ENCODE measurements around the gene EDNRB. TPM values are rescaled to one million over a fixed set of nuclear protein-coding genes. Genes with fewer than 3 reads are reported as not detected.

The EDNRB gene
- total RNA-seq, 1 donor from 2014 or later: 26.5 TPM

DNA sequence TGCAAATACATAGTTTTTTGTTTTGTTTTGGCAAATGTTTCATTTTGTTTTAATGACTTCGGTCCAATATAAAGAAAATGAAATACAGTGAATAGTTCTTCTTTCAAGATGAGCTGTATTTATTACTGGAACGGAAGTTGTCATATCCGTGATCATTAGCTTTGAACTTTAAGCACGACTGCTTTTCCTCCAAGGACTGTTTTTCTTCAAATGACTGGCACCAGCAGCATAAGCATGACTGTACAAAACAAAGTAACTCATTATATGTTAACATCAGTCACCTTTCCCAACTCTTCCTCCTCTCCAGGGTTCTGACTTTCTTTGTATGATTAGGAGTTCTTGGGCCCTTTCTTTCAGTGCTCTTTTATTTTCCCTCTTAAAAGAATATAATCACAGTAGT lies 20.5 kb downstream of the EDNRB start:
- no peak for FAIRE-seq

DNA sequence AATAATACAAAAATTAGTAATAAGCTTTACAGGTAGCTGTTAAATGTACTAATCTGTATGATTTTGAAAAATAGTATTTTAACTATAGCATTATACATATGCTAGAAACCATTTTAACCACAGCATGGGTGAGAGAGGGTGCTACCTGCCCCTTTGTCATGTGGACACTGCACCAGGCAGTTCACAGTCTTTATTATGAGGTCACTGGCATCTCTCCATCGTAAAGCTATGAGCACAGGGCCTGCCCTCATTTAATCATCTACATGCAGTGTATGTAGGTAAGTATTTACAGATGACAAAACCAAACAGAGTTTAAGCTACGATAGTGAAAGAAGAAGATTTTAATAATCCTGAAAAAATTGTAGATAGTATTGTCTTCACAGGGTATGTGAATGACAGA lies 21.7 kb downstream of the EDNRB start:
- FAIRE-seq: no peak
- DNase-seq (ENCODE audit: low spot score in 2 of 2): no peak

More for the DNA sequence above, 20.5 kb downstream of the EDNRB start:
- no peak for DNase-seq (ENCODE audit: low spot score in 2 of 2)

DNA sequence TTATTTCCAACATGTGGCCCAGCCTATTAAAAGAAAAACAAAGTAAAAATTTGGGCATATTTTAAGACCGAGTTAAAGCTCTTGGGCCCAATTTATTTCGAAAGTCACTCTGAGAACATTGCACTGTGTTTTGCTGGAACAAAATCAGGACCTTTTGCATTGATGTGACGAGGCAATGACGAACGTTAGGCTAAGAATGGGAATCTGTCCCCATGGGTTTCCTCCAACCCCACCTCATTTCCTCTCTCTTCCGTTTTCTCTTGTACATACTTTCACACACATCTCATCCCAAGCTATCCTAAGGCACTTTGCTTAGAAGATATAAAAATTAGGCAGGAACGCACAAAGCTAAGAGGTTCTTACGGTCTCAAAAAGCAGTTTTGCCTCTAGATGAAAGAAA lies 22.1 kb downstream of the EDNRB start:
- DNase-seq (ENCODE audit: low spot score in 2 of 2) (no peak), FAIRE-seq (no peak)

DNA sequence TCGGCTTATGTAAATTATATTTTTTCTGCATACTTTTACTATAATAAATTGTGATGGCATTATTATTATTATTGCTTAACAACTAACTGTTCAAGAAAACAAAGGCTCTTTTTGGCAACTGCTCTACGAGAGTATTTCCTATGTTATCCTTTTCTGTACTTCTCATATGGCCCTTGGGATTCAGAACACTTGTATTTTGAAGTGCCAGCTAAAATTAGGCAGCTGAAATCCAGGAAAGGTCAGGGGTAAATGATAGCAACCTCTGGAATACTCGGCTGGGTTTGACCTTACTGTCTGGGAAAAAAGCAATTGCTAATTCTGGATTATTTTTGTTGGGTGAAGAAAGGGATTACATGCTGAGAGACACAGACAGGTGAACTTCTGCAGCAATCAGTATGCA lies 23.9 kb downstream of the EDNRB start:
- FAIRE-seq (no peak), DNase-seq (ENCODE audit: low spot score in 2 of 2) (no peak)

DNA sequence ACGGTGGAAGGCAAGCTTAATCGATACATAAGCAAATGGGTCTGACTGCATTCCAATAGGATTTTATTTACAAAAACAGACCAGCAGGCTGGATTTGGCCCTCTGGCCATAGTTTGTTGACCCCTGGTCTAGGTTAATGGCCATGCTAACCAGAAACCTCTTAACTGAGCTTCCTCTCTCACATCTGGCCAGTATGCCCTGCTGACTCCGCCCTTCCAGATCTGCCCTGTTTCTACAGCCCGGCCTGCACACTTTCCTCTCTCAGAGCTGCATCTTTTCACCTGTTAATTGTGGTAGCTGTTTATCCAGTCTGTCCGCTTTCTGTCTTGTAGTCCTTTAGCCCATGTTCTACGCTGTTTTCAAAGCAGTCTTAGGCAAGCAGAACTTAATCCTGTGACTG lies 25.6 kb downstream of the EDNRB start:
- FAIRE-seq: no peak
- no peak for DNase-seq (ENCODE audit: low spot score in 2 of 2)

DNA sequence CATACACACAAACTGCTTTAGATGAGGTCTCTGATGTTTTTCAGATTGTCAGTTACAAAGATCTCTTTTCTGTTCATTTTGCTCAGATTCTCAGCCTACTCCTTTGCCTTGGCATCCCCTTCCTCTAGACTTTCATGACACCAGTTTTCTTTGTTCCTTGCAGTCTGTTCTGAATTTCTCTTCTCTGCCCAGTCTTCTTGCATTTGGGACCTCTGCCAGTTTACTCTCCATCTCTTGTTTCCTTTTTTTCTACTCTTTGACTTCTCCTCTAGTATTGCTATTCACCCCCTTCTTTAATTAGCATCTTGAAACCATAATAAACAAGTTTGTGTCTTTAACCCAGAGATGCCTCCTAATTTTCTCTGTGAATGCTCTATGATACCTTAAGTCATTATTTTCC lies 26.1 kb downstream of the EDNRB start:
- DNase-seq (ENCODE audit: low spot score in 2 of 2) (no peak), FAIRE-seq (no peak)

DNA sequence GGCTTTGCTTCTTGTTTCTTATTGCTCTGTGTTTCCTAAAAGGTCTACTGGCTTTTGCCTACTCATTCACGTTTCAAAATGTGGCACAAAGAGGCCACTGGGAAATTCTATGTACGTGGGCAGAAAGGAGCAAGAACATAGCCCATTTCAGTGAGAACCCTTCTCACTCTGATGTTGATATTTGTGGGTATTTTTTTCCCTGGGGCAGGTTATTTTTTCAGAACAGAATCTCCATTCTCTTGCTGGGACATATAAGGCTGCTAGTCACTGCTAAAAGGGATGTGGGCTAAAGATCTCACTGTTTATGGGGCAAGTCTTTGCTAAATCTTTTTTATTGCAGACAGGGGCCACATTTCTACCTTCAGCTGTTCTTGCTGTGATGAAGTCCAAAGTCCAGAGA lies 27.1 kb downstream of the EDNRB start:
- no peak for FAIRE-seq
- no peak for DNase-seq (ENCODE audit: low spot score in 2 of 2)

DNA sequence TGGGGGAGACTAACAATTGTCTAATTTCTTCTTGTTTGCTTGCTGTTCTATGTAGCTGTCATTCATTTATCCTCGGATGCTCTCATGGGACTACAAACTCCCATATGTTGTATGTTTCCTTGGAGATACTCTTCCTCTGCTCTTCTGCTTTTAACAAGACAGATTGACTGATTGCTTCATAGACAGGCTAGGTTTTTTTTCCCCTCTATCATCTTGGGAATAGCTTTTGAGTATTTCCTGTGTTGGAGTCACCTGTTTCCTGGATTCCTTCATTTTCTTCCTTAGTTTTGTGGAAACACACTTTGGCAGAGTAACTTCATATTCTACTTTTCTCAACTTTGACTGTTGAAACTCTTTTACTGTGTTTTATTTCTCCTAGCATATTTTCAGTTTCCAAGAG lies 27.6 kb downstream of the EDNRB start:
- no peak for DNase-seq (ENCODE audit: low spot score in 2 of 2)
- FAIRE-seq: no peak

DNA sequence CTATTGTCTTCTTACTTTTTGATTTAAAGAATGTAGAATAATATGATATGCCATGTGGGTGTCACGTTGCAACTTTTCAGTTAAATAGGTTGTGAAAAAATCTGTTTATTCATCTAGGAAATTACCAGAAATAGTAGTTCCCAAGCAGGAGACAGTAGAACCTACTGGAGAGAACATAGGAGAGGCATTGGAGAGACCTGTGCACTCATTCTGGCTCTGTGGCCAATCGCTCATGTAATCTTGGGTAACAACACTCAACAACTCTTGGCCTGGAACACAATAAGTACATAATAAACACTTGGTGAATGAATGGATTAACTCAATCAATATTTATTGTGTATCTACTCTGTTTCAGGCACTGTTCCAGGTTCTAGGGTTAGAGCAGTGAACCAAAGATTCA lies 35.3 kb downstream of the EDNRB start:
- FAIRE-seq (no peak), DNase-seq (ENCODE audit: low spot score in 2 of 2) (no peak)

DNA sequence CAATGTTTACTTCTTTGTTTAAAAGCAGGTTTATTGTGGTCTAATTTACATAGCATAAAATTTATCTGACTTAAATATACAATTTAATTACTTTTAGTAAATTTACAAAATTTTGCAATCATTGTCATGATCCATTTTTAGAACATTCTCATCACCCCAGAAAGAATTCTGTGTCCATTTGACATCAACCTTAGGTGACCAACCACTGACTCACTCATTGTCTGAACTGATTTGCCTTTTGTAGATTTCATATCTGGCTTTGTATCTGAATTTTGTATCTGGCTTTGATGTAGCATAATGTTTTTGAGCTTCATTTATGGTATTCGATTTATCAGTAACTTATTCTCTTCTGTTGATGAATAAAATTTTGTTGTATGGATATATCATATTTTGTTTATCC lies 40.4 kb downstream of the EDNRB start:
- FAIRE-seq: no peak
- DNase-seq (ENCODE audit: low spot score in 2 of 2): no peak

DNA sequence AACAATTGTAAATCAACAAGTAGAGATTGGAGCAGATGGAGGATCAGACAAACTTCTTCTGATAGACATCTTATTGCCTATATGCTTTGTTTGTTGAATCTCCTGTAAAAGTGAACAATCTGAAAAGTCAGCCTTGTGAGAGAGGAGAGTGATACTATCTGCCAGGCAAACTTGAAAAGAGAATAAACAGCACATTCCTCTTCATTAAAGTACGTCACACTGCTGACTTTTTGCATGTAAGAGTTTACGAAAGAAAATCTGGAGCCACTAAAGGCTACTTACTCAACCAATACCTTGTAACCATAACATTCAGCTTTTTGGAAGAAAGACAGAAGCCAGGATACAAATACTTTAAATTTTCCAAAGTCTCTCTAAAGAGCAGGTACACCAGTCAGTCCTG lies 42.5 kb downstream of the EDNRB start:
- DNase-seq (ENCODE audit: low spot score in 2 of 2) (no peak), FAIRE-seq (no peak)

DNA sequence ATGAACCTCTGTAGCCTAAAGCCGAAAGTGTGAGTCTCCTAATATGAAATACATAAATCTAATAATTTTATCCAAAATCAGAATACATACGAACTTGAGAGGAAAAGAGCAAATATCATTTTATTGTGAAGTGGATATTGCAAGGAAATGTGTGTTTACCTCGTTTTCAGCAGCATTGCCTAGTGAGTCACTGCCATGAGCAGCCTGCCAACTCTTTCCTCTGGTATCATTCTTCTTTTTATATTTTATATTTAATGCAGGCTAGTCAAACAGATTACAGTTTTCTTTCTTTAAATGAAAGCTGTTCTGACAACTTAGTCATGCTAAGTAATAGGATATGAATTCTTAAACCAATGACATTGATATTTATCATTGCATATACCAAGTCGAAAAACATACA lies 44.2 kb downstream of the EDNRB start:
- FAIRE-seq (no peak), DNase-seq (ENCODE audit: low spot score in 2 of 2) (no peak)

DNA sequence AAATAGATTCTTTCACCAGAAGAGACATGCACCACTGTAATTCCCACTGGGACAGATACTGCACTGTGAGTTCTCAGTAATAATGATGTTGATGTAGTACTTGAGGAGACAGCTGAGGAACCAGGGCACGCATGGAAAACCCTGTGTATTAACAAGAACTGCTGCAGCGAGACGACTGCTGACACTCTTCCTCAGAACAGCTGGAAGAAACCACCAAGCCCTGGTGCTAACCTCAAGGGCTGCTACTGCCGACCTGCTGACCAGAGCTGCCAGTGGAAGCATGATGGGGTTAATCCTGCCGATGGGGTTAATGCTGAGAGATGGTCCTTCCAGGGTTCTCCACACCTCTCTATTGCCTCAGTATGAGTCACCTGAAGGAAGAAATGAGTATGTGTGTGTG lies 45.6 kb downstream of the EDNRB start:
- no peak for FAIRE-seq
- no peak for DNase-seq (ENCODE audit: low spot score in 2 of 2)

DNA sequence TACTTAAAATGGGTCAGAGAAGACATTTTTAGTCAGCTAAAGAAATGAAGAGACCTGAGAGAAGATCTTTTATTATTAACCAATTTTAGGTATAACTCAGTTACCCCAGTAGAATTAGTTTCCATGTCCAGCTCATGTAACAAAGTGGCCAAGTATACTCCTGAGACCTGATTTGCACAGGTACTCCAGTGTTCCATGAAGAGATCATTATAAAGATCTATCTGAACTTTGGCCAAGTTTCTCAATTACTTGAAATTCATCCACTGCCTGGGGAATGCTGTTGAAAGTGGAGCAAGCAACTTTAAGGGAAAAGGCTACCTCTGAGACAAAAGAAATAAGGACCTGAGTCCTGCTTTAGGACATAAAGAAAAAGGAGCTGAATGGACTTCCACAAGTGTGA lies 47.0 kb downstream of the EDNRB start:
- DNase-seq (ENCODE audit: low spot score in 2 of 2) (no peak), FAIRE-seq (no peak)

DNA sequence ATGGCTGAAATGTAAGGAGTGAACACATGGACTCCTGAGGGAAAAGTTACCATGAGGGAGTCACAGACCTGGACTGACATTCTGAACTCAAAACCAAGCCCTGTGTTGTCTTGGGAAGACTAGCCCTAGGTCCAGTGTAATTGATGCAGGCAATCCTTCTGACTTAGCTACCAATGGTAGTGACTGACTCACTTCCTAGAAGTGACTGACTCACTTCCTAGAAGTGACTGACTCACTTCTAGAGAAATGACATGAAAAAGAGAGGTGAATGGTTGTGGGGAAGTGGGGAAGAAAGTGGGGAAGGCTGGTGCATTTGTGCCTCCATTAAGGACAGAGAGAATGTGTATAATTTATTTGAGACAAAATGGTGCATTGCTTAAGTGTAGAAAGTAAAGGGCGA lies 49.9 kb downstream of the EDNRB start:
- FAIRE-seq (no peak), DNase-seq (ENCODE audit: low spot score in 2 of 2) (no peak)

DNA sequence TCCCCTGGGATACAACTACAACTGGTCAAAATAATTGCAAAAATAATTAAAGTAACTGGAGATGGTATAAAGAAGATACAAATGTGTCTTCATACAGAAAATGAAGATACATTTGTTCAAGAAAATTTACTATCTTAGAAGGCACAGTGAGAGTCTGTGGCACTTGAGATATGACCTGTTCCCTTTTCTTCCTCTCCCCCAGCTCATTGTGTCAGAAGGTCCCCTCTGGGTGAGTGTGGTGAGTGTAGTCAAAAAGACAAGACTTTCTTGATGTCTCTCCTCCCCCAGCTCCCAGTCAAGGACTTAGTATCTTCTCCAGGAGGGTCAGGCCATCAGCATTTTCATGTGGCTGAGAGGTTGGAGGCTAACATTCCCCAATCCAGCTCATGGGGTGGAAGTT lies 51.7 kb downstream of the EDNRB start:
- DNase-seq (ENCODE audit: low spot score in 2 of 2): no peak
- FAIRE-seq: no peak

DNA sequence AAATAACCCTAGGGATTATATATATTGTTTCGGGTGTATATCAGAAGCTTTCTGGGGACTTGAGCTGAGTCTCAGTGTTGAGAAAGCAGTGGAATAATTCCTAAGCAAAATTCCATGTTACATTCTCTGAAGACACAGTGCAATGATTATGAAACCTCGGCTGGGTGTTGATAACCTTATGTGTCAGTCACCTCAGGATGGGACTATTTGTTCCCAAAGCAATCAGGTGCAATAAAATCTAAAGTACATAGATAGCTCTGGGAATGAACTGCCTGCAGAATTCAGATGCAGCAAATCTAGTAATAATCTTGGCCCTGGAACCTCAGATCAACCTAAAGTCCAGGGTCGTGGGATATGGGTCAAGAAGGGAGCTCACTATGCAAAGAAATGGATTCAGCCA lies 53.0 kb downstream of the EDNRB start:
- no peak for DNase-seq (ENCODE audit: low spot score in 2 of 2)
- FAIRE-seq: no peak

DNA sequence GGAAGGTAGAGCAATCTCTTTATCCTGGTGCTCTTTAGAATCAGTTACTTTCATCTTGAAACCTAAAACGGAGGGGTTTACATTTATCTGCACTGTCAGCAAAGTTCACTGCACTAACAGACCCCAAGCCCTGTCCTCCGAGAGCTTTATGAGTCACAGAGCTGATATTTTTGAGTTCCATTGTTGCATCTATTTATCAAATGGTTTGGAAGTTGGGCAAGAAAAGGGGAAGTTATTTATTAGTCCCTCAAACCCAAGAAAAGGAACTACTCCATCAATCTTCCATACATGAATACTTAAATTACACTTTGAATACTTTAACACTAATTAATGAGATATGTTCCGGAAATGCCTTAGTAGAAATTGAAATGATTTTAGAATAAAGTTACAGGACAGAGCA lies 55.5 kb downstream of the EDNRB start:
- FAIRE-seq: no peak
- no peak for DNase-seq (ENCODE audit: low spot score in 2 of 2)

DNA sequence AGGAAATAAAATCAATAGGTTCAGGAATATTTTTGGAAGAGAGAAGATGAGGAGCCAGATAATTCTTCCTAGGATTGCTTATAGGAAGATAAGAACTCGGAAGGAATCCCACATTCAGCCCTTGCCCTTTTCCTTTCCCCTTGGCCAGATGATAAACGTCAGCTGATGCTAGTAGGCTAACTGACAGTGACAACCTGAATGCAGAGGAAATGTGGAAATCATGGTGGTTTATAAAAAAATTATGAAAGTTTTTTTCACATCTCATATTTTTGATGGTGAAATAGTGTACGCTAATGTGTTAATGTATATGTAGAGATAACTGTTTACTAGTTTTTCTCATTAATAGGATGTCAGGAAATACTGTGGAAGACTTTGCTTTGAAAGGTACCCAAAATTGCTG lies 56.9 kb downstream of the EDNRB start:
- DNase-seq (ENCODE audit: low spot score in 2 of 2): no peak
- no peak for FAIRE-seq

DNA sequence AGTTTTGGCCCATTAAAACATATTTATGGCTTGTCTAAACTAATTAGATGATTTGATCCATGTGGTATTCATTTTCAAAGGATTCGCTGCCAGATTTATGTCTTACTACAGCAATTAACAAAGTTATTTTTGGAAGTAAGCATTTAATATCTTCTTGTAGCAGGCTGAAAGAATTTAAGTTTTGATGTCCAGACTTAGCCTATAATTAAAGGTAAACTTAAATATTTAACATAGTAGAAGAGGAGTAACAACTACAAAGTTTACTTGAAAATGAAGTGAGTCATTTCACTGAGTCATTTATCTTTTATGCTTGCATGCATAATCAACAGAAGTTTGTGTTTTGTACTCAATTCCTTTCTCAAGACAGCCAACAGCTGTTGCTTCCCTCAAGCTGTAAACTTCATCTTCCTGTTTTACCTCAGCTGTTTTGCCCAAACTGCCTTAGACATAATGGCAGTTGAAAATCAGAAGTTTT lies 58.1 kb downstream of the EDNRB start:
- DNase-seq (ENCODE audit: low spot score in 2 of 2) (no peak), FAIRE-seq (no peak)

DNA sequence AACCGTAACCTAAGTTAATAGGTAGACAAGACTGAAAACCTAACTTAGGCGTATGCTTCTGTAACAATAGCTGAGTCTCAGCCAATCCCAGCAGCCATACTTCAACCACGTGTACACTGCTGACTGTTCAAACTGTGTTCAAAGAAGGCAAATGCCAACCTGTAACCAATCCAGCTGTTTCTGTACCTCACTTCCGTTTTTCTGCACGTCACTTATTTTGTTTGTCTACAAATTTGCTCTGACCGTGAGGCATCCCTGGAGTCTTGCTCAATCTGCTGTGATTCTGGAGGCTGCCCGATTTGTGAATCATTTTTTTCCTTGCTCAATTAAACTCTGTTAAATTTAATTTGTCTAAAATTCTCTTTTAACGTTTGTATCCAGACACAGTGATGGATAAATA lies 59.2 kb downstream of the EDNRB start:
- DNase-seq (ENCODE audit: low spot score in 2 of 2) (no peak), FAIRE-seq (no peak)

DNA sequence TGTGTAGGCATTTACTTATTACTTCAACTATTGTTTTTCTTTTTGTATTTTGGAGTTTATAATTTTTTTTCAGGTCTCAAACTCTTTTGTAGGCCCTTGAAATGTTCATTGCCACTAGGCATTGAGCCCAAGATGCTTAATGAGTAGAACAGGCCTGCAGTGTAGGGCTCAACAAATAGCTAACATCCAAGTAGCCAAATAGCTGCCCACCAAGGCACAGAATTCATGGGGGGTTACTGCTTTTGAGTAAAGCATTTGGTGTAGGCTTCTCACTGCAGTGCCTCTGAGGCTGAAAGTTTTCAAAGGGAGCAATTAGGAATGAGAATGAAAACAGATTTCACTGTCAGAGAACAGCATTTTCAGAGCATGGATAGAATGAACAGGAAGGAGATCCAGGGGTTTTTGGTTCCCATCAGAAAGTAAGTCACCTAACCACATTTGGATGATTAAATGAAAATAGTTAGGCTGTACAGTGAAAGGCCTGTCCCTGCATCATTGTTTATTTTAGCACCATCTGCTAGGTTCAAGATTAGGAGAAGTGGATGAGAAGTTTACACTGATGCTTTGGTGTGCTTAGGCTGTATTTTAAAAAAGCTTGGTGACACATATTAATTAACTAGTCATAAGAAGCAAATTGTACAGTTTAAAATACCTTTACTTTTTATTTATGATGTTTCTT lies 61.0 kb downstream of the EDNRB start:
- no peak for DNase-seq (ENCODE audit: low spot score in 2 of 2)
- no peak for FAIRE-seq

DNA sequence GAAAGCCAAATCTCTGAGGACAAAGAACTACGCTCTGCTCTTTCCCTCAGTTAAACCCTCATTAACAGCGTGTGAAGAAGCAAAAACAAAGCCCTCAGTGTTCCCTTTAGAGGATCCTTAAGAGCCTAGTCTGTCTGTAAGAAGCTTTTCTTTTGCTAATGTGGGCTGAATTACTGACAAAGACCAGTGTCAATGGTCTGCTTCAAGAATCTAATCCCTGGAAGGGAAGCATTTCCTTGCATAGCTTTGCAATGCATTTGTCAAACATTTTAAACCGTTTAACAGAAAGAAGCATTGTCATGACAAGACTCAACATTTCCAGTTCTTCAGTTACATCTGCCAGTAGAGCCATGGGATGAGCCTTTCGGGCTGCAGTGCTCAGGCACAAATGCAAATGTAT lies 64.9 kb downstream of the EDNRB start:
- DNase-seq (ENCODE audit: low spot score in 2 of 2) (no peak), FAIRE-seq (no peak)
